Non-pigmented ciliary epithelial cell (primary cell): ENCODE data around the gene SLC39A11.

Source experiments
- DNase-seq: peaks from one replicate; pipeline ENCODE4 v3.0.0-alpha.2; 2010; ENCODE audit warnings: low read depth

SLC39A11 gene

GRCh38 chr17:72616447-72616846 is 476.0 kb downstream of the SLC39A11 start:
- DNase-seq: no peak

DNA sequence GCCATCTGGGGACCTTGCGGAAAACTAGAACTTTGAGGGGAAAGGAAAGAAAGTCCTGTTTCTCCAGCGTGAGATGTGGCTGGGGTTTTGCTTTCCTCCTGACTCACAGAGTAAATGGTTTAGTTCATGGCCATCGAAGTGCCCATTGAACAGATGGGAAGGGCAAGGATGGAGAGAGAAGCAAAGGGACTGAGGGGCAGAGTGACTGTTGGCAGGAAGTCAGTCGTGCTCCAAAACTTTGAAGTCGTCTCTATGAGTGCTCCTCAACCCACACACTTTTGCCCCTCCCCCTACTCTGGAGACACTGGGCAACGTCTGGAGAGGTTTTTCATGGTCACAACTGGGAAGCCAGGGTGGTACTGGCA is 476.9 kb downstream of the SLC39A11 start:
- DNase-seq: no peak

DNA sequence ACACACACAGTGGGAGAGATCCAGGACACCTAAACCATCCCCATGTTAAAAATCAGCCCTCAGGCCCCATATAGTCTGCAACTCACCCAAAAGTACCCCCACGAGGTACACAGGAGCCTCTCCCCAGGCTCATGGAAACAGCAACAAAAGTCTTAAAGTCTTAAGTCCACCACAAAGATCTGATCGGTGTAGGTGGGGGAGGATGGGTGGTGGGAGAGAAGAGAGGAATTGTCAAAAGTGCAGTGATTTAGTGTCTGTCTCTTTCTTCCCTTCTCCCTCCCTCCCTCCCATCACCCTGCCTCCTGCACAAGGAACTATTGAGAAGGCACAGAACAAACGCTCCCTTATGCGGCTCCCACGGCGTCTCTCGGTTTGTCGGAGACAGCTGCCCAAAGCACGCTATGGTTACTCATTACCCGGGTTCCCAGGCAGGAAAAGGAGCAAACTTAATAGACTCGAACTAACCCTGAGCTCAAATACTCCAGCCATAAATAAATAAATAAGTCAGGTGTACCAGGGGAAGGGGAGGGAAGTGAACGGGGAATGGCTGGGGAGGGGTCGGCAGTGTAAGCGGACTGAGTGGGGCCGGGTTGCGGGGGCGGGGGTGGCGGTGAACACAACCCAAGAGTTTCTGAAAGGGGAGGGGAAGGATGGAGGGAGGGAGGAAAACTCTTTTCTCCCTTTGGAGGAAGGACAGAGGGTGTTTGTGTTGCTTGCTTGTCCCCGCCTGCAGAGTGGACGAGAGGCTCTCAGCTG is 477.4 kb downstream of the SLC39A11 start:
- no peak for DNase-seq

DNA sequence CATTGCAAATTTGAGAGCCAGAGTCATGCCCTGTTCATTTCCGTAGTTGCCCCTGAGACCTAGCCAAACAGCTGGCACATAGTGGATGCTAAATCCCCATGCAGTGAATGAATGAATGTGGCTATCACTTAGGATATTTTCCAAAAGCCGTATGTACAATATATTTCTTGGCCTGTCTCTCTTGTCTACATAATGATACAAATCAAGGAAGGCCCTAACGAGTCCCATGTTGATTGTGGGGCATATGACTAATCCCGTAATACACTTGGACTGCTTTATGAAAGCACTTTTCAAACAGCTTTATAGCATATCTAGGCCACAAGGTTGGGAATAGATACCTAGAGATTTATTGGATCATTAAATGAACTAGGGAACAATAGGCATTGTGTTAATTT is 478.0 kb downstream of the SLC39A11 start:
- DNase-seq: no peak

- no peak for DNase-seq
Measured at GRCh38 chr17:72613806-72614292, 478.6 kb downstream of the SLC39A11 start.

- DNase-seq: no peak
Measured at GRCh38 chr17:72613396-72613795, 479.1 kb downstream of the SLC39A11 start.

- DNase-seq: no peak
Measured at GRCh38 chr17:72611172-72611571, 481.3 kb downstream of the SLC39A11 start.

DNA sequence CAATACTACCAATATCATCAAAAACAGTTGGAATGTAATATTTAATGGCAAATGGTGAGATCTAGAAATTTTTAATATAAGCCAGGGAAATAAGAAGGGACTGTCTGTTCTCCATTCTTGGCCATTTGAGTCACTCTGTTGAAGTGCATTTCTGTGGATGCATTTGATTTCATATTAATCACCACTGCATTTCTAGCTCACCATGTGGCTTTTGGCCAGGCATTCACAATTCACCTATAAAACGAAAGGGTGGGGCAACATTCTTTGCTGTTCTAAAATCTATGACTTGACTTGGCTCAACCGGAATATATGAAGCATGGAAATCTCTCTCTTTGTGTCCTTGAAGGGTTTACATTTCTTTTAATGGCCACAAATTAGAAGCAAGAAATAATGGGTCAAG is 483.0 kb downstream of the SLC39A11 start:
- DNase-seq: no peak

- no peak for DNase-seq
Measured at GRCh38 chr17:72608436-72608835, 484.1 kb downstream of the SLC39A11 start.

DNA sequence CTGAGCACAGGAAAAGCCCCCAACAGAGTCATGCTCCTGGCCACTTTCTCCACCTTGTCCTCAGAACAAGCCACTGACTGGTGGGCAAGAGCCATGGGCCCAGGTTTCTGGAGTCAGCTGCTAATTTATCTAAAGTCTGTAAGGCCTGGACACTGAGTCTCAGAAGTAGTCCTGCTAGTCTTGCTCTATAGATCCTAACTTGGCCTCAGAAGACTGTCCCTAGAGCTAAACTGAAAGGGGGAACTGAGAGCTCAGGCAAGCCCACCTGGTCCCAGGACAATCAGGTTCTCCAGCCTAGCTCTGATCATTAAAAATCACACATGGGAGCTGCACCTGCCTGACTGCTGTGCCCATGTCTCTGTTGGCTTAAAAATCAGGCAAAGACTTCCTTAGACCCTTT is 485.8 kb downstream of the SLC39A11 start:
- no peak for DNase-seq

DNA sequence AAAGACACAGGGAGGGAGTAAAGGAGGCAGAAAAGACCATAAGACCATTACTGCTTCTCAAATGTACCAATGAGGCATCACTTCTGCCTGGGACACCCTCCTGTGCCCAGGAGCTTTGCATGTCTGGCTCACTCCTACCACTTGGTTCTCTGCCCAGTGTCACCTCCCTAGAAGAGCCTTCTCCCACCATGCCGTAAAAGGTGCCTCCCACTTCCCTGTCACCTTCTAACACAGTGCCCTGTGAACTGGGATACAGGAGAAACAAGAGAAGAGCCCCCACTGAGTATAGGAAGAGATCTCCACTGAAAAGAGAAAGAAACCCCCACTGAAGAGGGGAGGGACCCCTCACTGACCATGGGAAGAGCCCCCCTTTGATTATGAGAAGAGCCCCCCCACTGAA is 486.9 kb downstream of the SLC39A11 start:
- no peak for DNase-seq

DNA sequence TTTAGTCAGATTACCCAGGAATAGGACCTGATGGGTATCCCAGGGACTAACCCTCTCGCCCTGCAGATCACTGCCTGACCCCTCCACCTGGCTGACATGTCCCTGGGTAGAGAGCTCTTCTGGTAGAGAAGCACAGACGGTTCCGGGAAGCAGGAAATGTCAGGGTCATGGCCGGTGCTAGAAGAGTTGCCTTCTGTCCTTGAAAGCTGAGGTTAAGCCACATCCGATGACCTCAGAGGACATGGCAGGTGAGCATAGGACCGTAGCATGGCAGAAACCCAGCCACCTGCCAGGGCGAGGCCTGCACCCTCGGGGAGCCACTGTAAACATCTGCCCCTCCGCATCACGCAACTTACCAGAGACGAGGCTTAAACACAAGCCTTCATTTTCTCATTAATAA is 488.0 kb downstream of the SLC39A11 start:
- DNase-seq: no peak

DNA sequence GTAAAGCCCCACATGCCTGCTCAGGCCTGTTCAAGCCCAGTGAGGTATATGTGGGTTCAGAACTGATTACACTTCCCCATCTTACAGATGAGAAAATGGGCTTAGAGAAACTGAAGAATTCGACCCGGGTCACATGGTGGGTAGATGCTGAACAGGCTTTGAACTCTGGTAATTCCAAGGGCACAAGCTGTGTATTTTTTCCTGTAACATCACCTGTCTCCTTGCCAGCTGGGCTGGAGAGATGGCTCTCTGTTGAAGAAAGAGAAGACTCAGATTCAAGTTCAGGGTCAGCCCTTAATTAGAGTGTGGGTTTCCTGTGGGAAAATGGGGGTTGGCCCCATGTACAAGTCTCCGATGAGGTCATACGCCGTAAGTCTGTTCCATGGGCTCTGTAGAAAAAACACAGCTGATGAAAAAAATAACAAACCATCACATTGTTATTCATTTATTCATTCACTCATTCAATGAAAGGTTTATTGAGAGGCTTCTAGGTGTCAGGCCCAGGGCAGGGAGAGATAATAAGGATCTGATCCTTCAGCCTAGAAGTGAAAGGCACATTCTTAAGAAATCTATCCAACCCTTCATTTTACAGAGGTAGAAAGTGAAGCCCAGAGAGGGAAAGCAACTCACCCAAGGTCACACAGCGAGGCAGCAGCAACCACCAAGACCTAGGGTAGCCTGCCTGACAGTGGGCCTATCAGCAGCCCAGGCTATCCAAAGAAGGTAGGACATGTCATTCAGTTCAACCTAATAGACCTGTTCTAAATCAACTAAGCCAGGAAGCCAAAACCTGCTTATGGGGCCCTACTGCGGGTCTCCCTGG is 488.9 kb downstream of the SLC39A11 start:
- DNase-seq: no peak

- no peak for DNase-seq
Measured at GRCh38 chr17:72602517-72603419, 489.7 kb downstream of the SLC39A11 start.

DNA sequence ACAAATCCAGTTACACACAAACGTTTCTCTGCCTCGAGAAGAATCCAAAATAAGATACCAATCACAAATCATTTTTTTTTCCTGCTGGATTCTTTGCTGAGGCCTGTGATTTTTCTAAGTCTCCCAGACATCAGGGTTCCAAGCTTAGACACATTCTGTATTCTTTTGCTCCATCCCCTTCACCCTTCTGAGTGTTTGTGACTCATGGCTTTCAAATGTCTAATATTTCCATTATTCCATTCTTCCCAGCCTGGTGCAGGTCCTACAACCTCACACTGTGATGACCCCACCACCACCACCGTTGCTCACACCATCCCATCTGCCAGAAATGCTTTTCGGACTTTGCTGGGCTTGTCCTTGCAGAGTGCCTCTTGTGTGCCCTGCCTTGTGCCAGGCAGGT is 491.6 kb downstream of the SLC39A11 start:
- no peak for DNase-seq

- no peak for DNase-seq
Measured at GRCh38 chr17:72599891-72600290, 492.6 kb downstream of the SLC39A11 start.

DNA sequence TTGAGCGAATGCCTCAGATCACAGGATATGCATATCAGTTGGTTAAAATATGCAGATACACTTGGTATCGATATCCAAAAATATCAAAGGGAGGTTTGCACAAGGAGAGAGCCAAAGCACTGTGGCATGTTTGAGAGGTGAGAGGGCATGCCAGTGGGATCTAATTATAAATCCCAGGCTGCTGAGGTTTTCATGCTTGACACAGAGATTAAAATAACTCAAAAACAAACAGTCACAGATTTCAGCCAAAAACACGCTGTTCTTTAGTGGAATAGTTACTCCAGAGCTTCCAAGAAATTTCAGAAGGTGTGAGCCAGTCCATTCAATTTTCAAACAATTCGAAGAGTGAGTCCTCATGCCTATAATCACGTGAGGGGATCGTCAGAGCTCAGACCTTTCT is 493.8 kb downstream of the SLC39A11 start:
- DNase-seq: no peak

- DNase-seq: no peak
Measured at GRCh38 chr17:72597354-72598087, 495.0 kb downstream of the SLC39A11 start.
